CD4-positive, alpha-beta T cell (primary cell): Measurements from ENCODE around the gene ABLIM2. TPM values are rescaled to one million over a fixed set of nuclear protein-coding genes. Genes with fewer than 3 reads are reported as not detected.

ENCODE experiments used
- ATAC-seq: fragments of 200-7000 bp; cut with Tn5 transposase; one replicate; pipeline ENCODE4 v1.10.0; 2022; ENCODE audit warnings: mild to moderate bottlenecking; ENCODE audit not compliant: poor library complexity
- CTCF ChIA-PET: fragments of 350-600 bp; sonication (Branson Sonifier 250); formaldehyde crosslinking; loops from one replicate; lab custom pipeline; 2021; ENCODE audit warnings: antibody characterized with exemption, inconsistent platforms; lab: Charles Lee
- POLR2A ChIA-PET: fragments of 350-600 bp; sonication (Branson Sonifier 250); formaldehyde crosslinking; loops from one replicate; lab custom pipeline; 2021; ENCODE audit warnings: antibody characterized with exemption, inconsistent platforms; lab: Charles Lee
- DNase-seq, 14 experiments: peaks; one replicate each; pipeline ENCODE4 v3.0.0-alpha.2; 2013 to 2020; ENCODE audit warnings: mixed read lengths in 2 of 14
- H3K27ac ChIP-seq, 2 donors: one replicate each; pipeline versions ENCODE4 v1.5.1 to v1.7.0; 2013; ENCODE audit warnings: low read length in 2 of 2, low read depth in 1 of 2, mild to moderate bottlenecking in 1 of 2
- H3K27me3 ChIP-seq, 2 experiments: 1 replicate in 1 of 2; 2 replicates in 1 of 2; pipeline versions ENCODE4 v1.6.1 to v1.7.0; 2013; ENCODE audit warnings: low read length in 2 of 2, control low read depth in 1 of 2, mild to moderate bottlenecking in 1 of 2, moderate library complexity in 1 of 2; ENCODE audit not compliant: insufficient read depth in 2 of 2, control insufficient read depth in 1 of 2
- H3K36me3 ChIP-seq: one replicate; pipeline ENCODE4 v1.6.1; 2013; ENCODE audit warnings: low read length, control low read depth; ENCODE audit not compliant: insufficient read depth
- H3K4me1 ChIP-seq: one replicate; pipeline ENCODE4 v1.6.1; 2013; ENCODE audit warnings: low read length, control low read depth; ENCODE audit not compliant: insufficient read depth
- H3K4me3 ChIP-seq: one replicate; pipeline ENCODE4 v1.5.1; 2013; ENCODE audit warnings: mild to moderate bottlenecking, low read length, moderate library complexity
- H3K9me3 ChIP-seq, 2 experiments: 1 replicate in 1 of 2; 2 replicates in 1 of 2; pipeline versions ENCODE4 v1.6.1 to v1.7.0; 2013; ENCODE audit warnings: low read length in 2 of 2, mild to moderate bottlenecking in 2 of 2, control low read depth in 1 of 2, moderate library complexity in 1 of 2; ENCODE audit not compliant: control insufficient read depth in 1 of 2, insufficient read depth in 1 of 2
- H3K27ac Mint-ChIP-seq: one replicate; pipeline ENCODE4 v1.8.0; 2020; ENCODE audit warnings: mixed read lengths
- H3K27me3 Mint-ChIP-seq: one replicate; pipeline ENCODE4 v1.8.0; 2021; ENCODE audit warnings: mixed read lengths
- H3K36me3 Mint-ChIP-seq: one replicate; pipeline ENCODE4 v1.8.0; 2021; ENCODE audit warnings: low read depth, mixed read lengths
- H3K4me1 Mint-ChIP-seq: one replicate; pipeline ENCODE4 v1.8.0; 2021; ENCODE audit warnings: low read depth, mixed read lengths
- H3K4me3 Mint-ChIP-seq: one replicate; pipeline ENCODE4 v1.8.0; 2020; ENCODE audit warnings: mild to moderate bottlenecking, mixed read lengths
- H3K9me3 Mint-ChIP-seq: one replicate; pipeline ENCODE4 v1.8.0; 2020; ENCODE audit warnings: mixed read lengths
- intact Hi-C, 2 experiments: fragments of 100-400 bp; cut with DNase I in 1 of 2; cut with micrococcal nuclease in 1 of 2; formaldehyde crosslinking; loops; one replicate each; pipeline versions ENCODE4 v1.15.1 to v1.9.0; 2023 to 2025; cut with DNase I, micrococcal nuclease
- polyA plus RNA-seq, 2 donors: library from polyadenylated mRNA; unstranded; fragments of 120-200 nt; gene quantifications; one replicate each; pipeline ENCODE4 v1.2.1, GENCODE V29; 2013
- total RNA-seq, 174 experiments: library from RNA in 2 of 174; stranded (reverse) in 2 of 174; gene quantifications; one replicate each; pipeline ENCODE4 v1.2.3 and lab custom pipeline; 2021 to 2026
- TF ChIP-seq, protein P1 (sequence below): fragments of 200-600 bp; IDR thresholded peaks from one replicate; pipeline ENCODE4 v1.8.0; 2022; ENCODE audit warnings: antibody characterized with exemption, mild to moderate bottlenecking

ABLIM2 gene
- 1 to 10 TPM; 2.5 to 2.7 TPM for total RNA-seq
- polyA plus RNA-seq (2013, experiment 1 of 2), result 1.5 TPM
- polyA plus RNA-seq (2013, experiment 2 of 2), result 2.4 TPM
- 0.09 to 7.2 (median 3.0) reads per million in 172 experiments for total RNA-seq (lab: John Stamatoyannopoulos, UW)

DNA sequence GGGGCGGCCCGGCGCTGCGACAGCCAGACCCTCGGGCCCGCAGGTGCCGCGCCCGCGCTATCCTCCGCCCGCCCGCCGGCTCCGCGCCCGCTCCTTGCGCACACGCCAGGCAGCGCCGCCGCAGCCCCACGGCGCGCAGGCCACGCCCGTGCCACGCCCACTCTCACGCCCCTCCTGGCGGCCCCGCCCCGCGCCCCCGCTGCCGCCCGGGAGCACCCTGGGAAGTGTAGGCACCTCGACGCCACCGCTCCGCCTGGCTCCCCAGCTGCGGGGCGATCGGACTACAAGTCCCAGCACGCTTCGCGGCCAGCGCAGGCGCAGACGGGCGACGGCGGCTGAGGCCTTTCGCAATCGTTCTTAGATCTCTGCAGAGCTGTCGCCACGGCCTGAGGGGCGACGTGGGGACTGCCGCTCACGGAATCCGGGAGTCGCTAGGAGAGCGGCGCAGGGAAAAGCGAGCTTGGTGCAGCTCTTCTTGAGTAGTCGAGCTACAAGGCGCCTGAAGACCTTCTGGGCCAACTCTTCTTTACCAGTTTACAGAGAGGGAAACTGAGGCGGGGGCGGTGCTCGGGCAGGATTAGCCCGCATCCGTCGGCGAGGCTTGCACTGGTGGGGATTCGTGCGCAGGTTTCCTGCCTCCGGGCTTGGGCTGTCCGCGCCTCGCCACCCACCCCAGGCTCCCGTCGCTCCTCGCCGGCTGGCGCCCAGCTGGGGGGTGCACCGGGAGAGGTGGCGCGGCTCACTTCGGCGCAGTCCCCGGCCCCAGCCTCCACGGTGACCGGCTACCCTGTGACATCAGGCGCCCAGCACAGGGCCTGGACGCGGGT, at the start of gene ABLIM2:
Gene ABLIM2 (minus strand): TSS at position 104 of the 827 bp plus-strand sequence. CDS start 124 bp downstream, outside the sequence.
- Histone ChIP-seq H3K27me3 (peaks cover 0 to 7% of the 10 kb centered on the region in 2 experiments), H3K36me3 (no peaks in the 10 kb centered on the region), H3K4me3 (peak within 1 kb of the TSS; percentile 94), H3K9me3 (peaks cover 0 to 6% of the 10 kb centered on the region in 2 experiments), H3K27ac (no peak within 1 kb of the TSS), H3K4me1 (peaks cover 28% of the 10 kb centered on the region)
- Mint-ChIP-seq H3K4me3 (peak within 1 kb of the TSS; percentile 91), H3K27me3 (no peaks in the 10 kb centered on the region), H3K4me1 (peaks cover 18% of the 10 kb centered on the region), H3K36me3 (peaks cover 5% of the 10 kb centered on the region), H3K9me3 (no peaks in the 10 kb centered on the region), H3K27ac (peak within 1 kb of the TSS; percentile 67)
- DNase-seq (peak; percentile 97 to 100 (median 99)), ATAC-seq (peak; percentile 98)
- TF ChIP-seq, protein P1, sequence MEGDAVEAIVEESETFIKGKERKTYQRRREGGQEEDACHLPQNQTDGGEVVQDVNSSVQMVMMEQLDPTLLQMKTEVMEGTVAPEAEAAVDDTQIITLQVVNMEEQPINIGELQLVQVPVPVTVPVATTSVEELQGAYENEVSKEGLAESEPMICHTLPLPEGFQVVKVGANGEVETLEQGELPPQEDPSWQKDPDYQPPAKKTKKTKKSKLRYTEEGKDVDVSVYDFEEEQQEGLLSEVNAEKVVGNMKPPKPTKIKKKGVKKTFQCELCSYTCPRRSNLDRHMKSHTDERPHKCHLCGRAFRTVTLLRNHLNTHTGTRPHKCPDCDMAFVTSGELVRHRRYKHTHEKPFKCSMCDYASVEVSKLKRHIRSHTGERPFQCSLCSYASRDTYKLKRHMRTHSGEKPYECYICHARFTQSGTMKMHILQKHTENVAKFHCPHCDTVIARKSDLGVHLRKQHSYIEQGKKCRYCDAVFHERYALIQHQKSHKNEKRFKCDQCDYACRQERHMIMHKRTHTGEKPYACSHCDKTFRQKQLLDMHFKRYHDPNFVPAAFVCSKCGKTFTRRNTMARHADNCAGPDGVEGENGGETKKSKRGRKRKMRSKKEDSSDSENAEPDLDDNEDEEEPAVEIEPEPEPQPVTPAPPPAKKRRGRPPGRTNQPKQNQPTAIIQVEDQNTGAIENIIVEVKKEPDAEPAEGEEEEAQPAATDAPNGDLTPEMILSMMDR, result no peak
- intact Hi-C loops, result loop anchor here (2.0 to 5.0 kb wide), 5 partner anchors 42 to 1887 kb away; partner anchors contain the start of genes ACOX3 (in 2 of the 2), TRMT44 (in 2 of the 2) and AFAP1 (in 1 of the 2)
- POLR2A ChIA-PET, result interaction anchor here (0.6 to 3.4 kb wide), 6 partner anchors 41 to 270 kb away, joined by 3 to 20 read pairs (median 4); partner anchors contain the start of gene SH3TC1
- CTCF ChIA-PET, result interaction anchor here (1.0 to 2.3 kb wide), 2 partner anchors 18 to 357 kb away, joined by 3 to 10 read pairs; no protein-coding TSS in a partner anchor

DNA sequence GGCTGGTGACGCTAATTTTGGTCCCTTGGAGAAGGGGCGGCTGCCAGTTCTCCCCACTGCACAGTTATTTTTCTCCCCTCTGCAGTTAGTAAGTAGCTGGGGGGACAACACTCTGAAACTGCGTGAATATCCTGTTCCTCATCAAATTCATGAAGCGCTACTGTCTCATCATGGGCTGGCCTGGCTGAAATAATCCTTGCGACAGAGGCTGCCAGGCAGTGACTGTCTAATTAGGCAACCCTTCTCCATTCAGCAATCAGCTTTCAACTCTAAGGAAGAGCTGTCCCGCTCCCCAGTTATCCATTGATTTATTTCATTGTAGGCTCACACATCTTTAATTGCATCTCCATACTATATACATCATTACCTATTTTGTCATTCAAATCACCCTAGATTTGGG, 48.7 kb upstream of the ABLIM2 start:
- Mint-ChIP-seq H3K4me3 (peak overlapping the region; percentile 15), H3K36me3 (peaks cover 9% of the 10 kb centered on the region), H3K27ac (peak overlapping the region; percentile 31), H3K9me3 (no peaks in the 10 kb centered on the region), H3K4me1 (peaks cover 18% of the 10 kb centered on the region), H3K27me3 (no peaks in the 10 kb centered on the region)
- DNase-seq (peak in 1 of 14 experiments; percentile 35), ATAC-seq (no peak)
- Histone ChIP-seq H3K9me3 (no peaks in the 10 kb centered on the region), H3K27ac (no peak overlapping the region), H3K4me3 (no peak overlapping the region), H3K27me3 (no peaks in the 10 kb centered on the region), H3K36me3 (peaks cover 23% of the 10 kb centered on the region), H3K4me1 (peaks cover 18% of the 10 kb centered on the region)
- ChIA-PET POLR2A (no interaction called here), CTCF (no interaction called here)
- intact Hi-C loops, result no loop called here
- TF ChIP-seq, protein P1, result no peak

DNA sequence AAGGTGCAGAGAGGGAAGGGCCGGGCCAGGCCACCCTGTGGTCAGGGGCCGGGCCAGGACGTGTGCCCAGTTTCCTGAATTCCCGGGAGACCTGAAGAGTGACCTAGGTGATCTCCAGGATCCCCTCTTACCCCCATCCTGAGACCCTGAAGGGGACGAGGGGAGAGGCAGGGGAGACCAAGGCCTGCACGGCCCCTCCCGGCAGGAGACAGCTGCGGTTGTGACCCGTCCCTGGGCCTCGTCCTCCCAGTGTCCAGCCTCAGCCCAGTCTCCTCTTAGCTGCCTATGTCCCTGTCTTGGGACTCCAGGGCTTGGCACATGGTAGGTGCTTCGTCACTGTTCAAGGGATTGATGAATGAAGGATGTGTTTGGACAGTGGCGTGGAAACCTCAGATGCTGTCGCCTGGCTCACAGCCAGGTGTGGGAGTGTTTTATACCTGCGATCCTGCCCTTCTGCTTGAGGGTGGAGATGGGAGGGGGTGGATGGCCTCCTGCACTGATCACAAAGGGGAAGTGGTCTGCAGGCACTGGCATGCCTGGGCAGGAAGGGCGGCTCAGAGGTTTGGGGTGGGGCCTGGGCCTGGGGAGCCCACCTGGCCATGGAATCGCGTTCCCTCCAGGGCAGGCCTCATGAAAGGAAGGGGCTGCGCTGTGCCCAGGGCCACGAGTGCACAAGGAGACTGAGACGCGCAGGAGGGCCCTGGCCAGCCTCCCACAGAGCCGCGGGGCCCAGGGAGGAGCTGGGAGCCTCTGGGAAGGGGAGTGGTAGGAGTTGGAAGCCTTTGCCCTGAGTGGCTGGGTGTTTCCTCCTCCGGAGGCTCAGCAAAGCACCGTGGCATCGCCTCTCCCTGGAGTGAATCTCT, 47.4 kb upstream of the ABLIM2 start:
- ChIA-PET POLR2A (no interaction called here), CTCF (no interaction called here)
- intact Hi-C loops, result no loop called here
- H3K27ac ChIP-seq, result no peak overlapping the region
- peak overlapping the region; percentile 51 for H3K27ac Mint-ChIP-seq
- H3K27me3 Mint-ChIP-seq, result no peaks in the 10 kb centered on the region
- H3K4me3 ChIP-seq, result no peak overlapping the region
- DNase-seq (no peak), ATAC-seq (no peak)
- peaks cover 29% of the 10 kb centered on the region for H3K4me1 Mint-ChIP-seq
- H3K9me3 Mint-ChIP-seq, result no peaks in the 10 kb centered on the region
- no peak overlapping the region for H3K4me3 Mint-ChIP-seq
- no peaks in the 10 kb centered on the region for H3K27me3 ChIP-seq
- H3K36me3 ChIP-seq, result peaks cover 22% of the 10 kb centered on the region
- H3K36me3 Mint-ChIP-seq, result peaks cover 10% of the 10 kb centered on the region
- TF ChIP-seq, protein P1, result no peak
- no peaks in the 10 kb centered on the region for H3K9me3 ChIP-seq
- peaks cover 32% of the 10 kb centered on the region for H3K4me1 ChIP-seq
